GM12891 (cell line): ENCODE measurements around the gene ATP11A.

ENCODE experiments used
- DNase-seq: peaks from one replicate; pipeline ENCODE4 v3.0.0; 2011; ENCODE audit warnings: low spot score; ENCODE audit not compliant: insufficient read length
- FAIRE-seq: peaks from 2 replicates; lab custom pipeline; 2011; peaks lifted over from hg19 to GRCh38; lab: Jason Lieb, UNC
- PAX5 ChIP-seq: IDR thresholded peaks from 2 replicates; pipeline ENCODE4 v1.6.1; 2011; ENCODE audit warnings: low read length, moderate library complexity, mild to moderate bottlenecking; ENCODE audit not compliant: insufficient read depth, severe bottlenecking
- POLR2A ChIP-seq: IDR thresholded peaks from 2 replicates; pipeline ENCODE4 v1.6.1; 2011; ENCODE audit warnings: low read depth, low read length, control low read depth
- POLR2AphosphoS5 ChIP-seq: IDR thresholded peaks from 2 replicates; pipeline ENCODE4 v1.6.1; 2011; ENCODE audit warnings: low read depth, low read length, control low read depth
- POU2F2 ChIP-seq: IDR thresholded peaks from 2 replicates; pipeline ENCODE4 v1.6.1; 2011; ENCODE audit warnings: low read depth, mild to moderate bottlenecking, control low read depth, low read length, moderate library complexity
- SPI1 ChIP-seq: IDR thresholded peaks from 2 replicates; pipeline ENCODE4 v1.6.1; 2011; ENCODE audit warnings: low read depth, low read length, control low read depth
- TAF1 ChIP-seq: IDR thresholded peaks from 2 replicates; pipeline ENCODE4 v1.6.1; 2011; ENCODE audit warnings: low read depth, low read length, control low read depth

The ATP11A gene

GRCh38 chr13:112928972-112929782, 239.3 kb downstream of the ATP11A start:
- TF ChIP-seq POLR2A = no peak
- TF ChIP-seq POU2F2 = no peak
- DNase-seq = no peak
- FAIRE-seq = no peak

- TF ChIP-seq POLR2AphosphoS5 (no peak), TAF1 (no peak), PAX5 (no peak), POU2F2 (no peak)
- DNase-seq (no peak), FAIRE-seq (no peak)
Observed at GRCh38 chr13:112929783-112930055, 239.9 kb downstream of the ATP11A start.

- DNase-seq (no peak), FAIRE-seq (no peak)
- TF ChIP-seq POU2F2 (no peak), TAF1 (no peak), PAX5 (no peak), SPI1 (no peak), POLR2A (no peak), POLR2AphosphoS5 (no peak)
Observed at GRCh38 chr13:112930192-112930591, 240.4 kb downstream of the ATP11A start.

GRCh38 chr13:112931028-112931934, 241.4 kb downstream of the ATP11A start:
- DNase-seq (no peak), FAIRE-seq (no peak)
- TF ChIP-seq SPI1 (no peak), POLR2AphosphoS5 (no peak), PAX5 (no peak), TAF1 (no peak), POU2F2 (no peak), POLR2A (no peak)

GRCh38 chr13:112932971-112933370, 243.1 kb downstream of the ATP11A start:
- no peak for DNase-seq
- no peak for FAIRE-seq
- TF ChIP-seq SPI1 (no peak), POLR2AphosphoS5 (no peak), PAX5 (no peak), POU2F2 (no peak), TAF1 (no peak), POLR2A (no peak)

- FAIRE-seq (no peak), DNase-seq (no peak)
- TF ChIP-seq POU2F2 = no peak
- no peak for TF ChIP-seq TAF1
- no peak for TF ChIP-seq POLR2A
- no peak for TF ChIP-seq POLR2AphosphoS5
- no peak for TF ChIP-seq PAX5
- TF ChIP-seq SPI1 = no peak
Observed at GRCh38 chr13:112933649-112934048, 243.8 kb downstream of the ATP11A start.

GRCh38 chr13:112934078-112934477, 244.2 kb downstream of the ATP11A start:
- no peak for TF ChIP-seq POLR2AphosphoS5
- no peak for TF ChIP-seq PAX5
- TF ChIP-seq POLR2A = no peak
- TF ChIP-seq POU2F2 = no peak
- no peak for TF ChIP-seq TAF1
- TF ChIP-seq SPI1 = no peak
- DNase-seq (no peak), FAIRE-seq (no peak)
